RCC 7860 (cell line): ENCODE results near the gene IFT122.
"Not testable (repeated sequence)": the region's sequence is repeated elsewhere in the genome, so short reads cannot be mapped to it uniquely, and the experiment has no call there.

Experiments
- DNase-seq: peaks from one replicate; pipeline ENCODE4 v3.0.0-alpha.2; 2015; ENCODE audit warnings: low spot score
- FAIRE-seq: peaks from 2 replicates; lab custom pipeline; 2012; peaks lifted over from hg19 to GRCh38; lab: Jason Lieb, UNC

Gene IFT122

DNA sequence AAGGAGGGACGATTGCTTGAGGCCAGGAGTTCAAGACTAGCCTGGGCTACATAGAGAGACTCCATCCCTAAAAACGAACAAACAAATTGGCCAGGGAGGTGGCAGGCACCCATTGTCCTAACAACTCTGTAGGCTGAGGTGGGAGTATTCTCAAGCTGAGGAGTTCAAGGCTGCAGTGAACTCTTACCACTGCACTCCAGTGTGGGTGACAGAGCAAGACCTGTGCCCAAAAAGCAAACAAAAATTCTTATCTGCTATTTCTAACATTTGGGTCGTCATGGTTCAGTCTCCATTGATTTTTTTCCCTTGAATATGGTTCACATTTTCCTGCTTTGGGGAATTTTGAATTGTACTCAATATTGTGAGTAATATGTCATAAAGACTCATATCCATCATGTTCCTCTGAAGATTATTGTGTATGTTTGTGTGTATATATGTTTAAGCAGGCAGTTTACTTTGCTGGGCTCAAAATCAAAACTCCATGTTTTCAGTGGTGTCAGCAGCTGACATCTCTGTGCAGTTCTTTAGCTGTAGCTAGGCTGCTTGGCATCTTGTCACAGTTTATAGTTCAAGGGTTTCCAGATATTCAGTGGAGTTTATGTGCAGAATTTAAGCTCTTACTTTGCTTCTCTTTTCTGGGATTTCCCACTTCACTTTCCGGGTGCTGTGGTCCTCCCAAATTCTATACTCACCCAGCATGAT, 33.2 kb downstream of the IFT122 start:
- FAIRE-seq (no peak), DNase-seq (no peak)

DNA sequence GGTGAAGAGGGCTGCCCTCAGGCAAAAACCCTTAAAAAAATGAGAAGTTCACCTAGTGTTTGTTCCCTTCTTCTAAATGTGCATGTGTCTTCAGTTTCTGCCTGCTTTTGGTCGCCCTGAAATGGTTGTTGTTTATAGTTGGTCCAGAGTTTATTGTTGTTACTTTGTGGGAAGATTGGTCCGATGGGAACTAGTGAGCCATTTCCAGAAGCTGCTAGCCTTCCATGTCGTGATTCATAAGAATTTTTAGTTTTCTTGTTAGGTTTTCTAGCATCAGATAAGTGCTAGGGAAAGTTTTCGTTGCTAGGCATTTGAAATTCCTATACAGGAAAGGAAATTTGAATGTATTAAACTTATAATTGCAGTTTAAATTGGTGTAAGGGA, 33.7 kb downstream of the IFT122 start:
- no peak for DNase-seq
- no peak for FAIRE-seq

DNA sequence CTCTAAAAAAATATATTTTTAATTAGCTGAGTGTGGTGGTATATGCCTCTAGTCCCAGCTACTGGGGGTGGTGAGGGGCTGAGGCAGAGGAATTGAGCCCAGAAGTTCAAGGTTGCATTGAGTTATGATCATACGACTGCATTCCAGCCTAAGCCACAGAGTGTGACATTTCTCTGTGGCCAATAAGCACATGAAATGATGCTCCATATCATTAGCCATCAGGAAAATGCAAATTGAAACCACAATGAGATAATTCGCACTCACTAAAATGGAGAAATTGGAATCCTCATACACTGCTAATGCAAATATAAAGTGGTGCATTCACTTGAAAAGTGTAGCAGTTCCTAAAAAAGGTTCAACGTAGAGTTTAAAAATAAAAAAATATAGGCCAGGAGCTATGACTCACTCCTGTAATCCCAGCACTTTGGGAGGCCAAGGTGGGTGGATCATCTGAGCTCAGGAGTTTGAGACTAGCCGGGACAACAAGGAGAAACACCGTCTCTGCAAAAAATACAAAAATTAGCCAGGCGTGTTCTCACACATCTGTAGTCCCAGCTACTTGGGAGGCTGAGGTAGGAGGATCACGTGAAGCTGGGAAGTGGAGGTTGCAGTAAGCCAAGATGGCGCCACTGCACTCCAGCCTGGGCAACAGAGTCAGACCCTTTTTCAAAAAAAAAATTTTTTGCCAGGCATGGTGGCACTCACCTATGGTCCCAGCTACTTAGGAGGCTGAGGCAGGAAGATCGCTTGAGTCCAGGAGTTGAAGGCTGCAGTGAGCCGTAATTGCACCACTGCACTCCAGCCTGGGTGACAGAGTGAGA, 35.2 kb downstream of the IFT122 start:
- no peak for FAIRE-seq
- DNase-seq: no peak

DNA sequence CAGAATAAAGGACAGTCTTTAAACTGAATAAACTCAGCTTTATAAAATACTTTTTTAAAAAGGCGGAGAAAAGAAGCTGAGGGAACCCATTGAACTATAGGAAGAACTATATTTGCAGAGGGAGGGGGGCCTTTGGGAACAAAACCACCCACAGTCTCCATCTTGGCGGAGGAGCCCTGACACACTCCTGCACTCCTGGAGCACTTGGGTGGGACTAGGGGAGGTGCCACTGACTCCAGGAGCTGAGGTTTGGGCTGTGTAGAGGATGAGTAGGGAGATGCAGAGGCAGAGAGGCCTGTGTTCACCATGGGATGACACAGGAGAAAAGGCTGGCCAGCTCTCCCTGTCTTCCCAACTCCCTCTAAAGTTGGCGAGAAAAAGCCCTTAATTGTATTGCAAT, 35.8 kb downstream of the IFT122 start:
- no peak for DNase-seq
- FAIRE-seq: no peak

DNA sequence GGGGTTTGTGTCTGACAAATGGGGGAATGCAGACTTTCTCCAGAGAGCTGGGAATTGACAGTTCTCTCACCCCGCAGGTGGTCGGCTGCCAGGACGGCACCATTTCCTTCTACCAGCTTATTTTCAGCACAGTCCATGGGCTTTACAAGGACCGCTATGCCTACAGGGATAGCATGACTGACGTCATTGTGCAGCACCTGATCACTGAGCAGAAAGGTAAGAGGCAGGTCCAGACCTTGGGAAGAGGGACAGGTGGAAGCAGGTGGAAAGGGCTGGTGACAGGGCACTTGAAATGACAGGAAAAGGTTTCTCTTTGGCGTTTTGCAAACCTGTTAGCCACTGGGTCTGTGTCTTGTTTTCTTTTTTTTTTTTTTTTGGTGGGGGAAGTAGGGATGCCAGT, 36.6 kb downstream of the IFT122 start:
- no peak for FAIRE-seq
- no peak for DNase-seq

DNA sequence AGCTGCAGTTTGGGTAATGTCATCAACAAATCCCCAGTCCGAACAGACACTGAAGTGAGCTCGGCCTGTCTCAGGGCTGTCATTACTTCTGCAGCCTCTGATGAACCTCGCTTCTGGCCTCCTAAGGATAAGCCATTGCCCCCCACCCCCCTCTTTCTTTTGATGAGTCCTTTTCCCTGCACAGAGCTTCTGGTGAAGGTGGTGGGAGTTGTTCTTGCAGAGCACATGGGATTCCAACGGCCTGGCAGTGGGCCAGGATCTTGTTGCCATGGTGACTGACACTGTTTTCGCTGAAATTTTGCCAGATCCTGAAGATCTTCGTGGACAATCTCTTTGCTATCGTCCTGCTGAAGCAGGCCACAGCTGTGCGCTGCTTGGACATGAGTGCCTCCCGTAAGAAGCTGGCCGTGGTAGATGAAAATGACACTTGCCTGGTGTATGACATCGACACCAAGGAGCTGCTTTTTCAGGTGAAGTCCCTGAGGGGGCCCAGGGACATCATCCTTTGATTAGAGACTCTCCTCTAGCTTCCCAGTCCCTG, 41.3 kb downstream of the IFT122 start:
- FAIRE-seq, DNase-seq: not testable (repeated sequence)

DNA sequence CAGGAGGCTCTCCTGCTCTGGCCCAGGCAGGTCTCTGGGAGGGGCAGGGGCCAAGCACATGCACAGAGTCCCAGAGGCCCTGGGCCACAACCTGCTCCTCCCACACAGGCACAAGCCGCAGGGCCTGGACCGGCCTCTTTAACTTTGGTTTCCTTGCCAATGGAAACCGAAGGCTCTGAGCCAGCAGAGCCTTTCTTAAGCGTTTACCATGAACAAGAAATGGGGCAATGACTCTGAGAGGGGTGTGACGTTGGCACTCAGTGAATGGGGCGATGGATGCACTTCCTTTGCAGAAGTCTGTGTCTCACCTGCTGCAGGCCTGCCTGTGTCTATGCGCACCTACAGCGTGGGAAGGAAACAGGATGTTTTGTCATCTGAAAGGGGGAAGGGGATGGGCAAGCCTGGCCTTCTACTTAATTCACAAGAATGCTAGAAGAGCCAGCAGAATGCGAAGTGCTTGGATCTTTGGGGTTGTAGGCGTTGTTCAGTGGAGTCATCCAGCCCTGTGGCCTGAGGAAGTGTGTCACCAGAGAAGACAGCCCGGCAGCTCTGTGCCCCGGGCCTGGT, 41.8 kb downstream of the IFT122 start:
- no peak for FAIRE-seq

DNA sequence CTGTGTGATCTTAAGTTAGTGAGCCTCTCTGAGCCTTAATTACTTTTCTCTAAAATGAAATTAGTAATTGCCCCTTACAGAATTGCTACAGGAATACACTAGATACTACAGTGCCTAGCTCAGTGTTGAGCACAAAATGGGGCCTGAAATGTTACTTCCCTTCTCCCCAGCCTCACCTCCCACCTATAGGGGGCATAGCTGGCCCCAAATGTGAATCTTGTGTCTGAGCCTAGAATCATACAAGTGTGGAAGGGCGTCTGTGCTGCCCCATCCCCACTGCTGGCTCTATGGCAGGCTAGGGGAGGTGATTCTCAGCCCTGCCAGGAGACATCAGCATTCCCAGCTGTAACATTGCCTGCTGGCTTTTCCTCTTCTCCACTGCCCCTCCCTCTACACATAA, 42.7 kb downstream of the IFT122 start:
- FAIRE-seq (no peak), DNase-seq (no peak)

More for the DNA sequence above, 41.8 kb downstream of the IFT122 start:
- no peak for DNase-seq

DNA sequence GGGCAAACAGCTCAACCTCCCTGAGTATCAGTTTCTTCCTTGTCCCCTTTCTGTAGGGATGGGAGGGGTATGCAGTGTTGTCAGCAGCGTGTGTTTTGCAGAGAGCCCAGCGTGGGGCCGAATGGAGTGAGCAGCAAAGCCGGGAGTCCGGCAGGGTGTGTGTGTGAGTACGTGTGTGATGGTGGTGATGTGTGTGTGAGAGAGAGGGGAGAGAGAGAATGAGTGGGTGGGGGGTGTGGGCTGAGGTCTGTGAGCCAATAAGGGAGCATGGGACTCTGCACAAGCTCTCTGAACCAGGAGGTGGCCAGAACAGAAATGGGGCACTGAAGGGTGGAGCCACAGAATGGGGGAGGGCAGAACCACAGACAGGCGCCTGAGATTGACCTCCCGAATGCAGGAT, 43.8 kb downstream of the IFT122 start:
- no peak for FAIRE-seq
- no peak for DNase-seq

DNA sequence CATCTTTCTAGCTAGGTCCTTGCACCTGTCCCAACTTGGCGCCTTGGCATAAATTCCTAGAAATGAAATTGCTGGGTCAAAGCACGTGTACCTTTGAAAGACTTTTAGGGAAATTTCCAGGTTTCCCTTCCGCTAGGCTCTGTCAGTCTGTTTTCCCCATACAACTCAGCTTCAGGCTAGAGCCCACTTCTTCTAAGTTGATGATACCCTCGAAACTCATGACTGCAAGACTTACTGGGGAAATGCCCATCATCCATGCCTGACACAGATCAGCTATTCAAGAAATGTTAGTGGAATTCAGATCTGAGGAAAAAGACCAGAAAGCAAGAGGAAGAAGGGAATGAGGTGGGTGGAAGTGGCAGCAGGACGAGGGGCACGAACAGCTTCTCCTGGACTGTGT, 45.1 kb downstream of the IFT122 start:
- not testable (repeated sequence) for FAIRE-seq, DNase-seq

DNA sequence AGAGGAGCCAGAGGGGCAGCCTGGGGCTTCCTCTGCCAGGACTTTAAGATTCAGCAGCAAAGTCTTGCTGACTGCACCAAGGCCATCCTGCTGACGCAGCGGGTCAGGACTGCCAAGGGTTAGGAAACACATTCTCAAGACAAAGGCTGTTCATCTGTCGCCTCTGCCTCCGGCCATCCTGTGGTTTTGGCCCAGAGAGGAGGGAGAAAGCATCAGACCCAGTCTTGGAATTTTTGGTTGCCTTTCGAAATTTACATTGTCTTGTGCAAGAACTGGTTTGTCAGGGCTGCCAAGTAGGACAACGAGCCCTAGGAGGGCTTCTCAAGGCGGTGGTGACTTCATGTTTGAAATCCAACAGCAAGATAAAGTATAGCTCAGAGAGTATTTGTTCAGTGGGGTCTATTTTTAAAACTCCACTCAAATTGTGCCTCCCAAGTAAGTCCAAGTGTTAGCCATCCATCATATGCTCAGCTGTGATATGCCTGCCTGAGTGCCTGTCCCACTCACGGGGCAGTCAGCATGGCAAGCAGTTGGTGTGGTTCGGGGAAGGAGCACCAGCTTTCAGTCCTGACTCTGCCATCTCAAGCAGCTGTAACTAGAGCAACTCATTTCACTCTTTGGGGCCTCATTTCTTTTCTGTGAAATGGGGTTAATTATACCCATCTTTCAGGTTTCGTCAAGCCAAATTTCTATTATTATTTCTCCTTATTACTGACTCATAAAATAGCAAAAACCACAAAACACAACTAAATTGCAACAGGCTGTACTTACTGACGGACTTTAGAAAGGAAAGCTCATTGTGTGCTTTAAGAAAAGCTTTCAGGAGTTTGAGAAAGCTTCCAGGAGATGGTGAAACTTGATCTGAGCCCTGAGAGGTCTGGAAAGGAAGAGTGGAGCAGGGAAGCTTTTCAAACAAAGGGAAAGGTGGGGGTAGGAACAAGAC, 46.0 kb downstream of the IFT122 start:
- DNase-seq (no peak), FAIRE-seq (no peak)

DNA sequence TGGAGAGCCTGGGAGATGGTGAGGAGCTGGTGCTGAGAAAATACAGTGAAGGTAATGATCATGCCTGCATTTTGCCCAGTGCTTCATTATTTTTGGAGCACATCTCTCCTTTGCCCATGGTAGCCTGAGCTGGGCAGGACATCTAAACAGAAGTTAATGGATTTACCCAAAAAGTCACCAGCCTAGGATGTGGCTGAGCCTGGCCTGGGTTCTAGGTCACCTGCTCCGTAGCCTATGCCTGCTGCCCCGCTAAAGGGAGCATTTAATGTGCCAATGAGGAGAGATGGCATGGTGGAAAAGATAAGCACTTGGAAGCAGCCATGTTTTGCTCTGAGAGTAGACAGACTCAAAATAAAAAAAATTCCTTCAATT, 46.6 kb downstream of the IFT122 start:
- FAIRE-seq: no peak
- DNase-seq: no peak

DNA sequence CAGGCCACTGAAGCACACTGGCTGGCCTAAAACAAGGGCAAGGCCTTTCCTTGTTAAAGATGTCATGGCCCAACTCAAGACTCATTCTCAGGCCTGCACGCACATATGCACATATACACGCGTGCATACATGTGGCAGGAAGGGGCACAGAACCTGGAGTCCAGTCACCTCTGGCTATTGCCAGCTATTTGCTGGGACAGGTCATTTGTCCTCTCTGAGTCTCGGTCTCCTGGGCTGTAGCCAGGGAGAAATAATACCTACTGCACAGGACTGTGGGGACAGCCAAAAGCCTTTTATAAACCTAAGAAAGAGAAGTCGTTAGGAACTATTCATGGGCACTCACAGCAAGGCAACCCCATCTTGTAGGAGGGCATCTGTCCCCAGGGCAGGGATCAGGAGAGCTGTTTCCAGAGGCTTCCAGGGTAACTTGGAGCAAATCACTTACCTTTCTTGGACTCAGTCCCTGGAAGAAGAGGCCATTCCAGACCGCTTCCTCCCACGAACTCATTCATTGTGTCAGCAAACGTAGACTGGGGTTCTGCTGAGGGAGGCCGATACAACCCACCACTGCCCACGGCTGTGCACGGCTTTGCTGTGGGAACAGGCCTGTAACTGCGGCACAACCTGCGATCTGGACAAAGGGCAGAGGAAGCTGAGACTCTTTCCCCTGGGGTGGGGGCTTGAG, 47.3 kb downstream of the IFT122 start:
- DNase-seq (no peak), FAIRE-seq (no peak)

DNA sequence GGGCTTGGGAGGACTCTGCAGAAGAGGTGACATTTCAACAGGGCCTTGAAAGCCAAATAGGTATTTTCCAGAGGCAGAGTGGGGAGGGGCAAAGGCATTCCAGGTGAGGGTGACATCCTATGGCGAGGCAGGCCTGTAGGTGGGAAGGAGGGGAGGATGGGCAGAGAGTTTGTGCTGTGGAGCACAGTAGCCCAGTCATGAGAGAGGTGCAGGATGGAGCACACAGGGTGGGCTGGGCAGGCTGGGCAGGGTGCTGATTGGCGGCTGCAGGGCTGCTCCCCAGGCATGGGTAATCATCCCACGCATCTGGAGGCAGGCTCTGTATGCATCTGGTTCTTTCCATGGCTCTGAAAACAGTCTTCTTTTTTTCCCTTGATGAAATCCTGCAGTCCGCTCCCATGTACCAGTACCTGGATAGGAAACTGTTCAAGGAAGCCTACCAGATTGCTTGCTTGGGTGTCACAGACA, 47.9 kb downstream of the IFT122 start:
- DNase-seq: not testable (repeated sequence)

DNA sequence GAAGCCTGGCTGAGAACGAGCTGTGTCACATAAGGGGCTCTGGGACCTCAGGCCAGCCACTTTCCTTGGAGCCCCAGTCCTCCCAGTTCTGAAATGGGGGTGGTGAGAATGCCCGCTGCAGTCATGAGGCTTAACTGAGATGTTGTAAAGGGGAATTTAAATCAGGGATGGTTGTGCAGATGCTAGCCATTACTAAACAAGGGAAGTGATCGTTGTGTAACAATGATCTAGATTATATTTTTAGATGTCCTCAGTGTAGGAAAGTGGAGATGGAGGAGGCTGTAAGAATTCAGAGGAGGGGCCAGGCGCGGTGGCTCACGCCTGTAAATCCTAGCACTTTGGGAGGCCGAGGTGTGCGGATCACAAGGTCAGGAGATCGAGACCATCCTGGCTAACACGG, 49.2 kb downstream of the IFT122 start:
- DNase-seq, FAIRE-seq: not testable (repeated sequence)

More for the DNA sequence above, 47.9 kb downstream of the IFT122 start:
- FAIRE-seq: not testable (repeated sequence)

DNA sequence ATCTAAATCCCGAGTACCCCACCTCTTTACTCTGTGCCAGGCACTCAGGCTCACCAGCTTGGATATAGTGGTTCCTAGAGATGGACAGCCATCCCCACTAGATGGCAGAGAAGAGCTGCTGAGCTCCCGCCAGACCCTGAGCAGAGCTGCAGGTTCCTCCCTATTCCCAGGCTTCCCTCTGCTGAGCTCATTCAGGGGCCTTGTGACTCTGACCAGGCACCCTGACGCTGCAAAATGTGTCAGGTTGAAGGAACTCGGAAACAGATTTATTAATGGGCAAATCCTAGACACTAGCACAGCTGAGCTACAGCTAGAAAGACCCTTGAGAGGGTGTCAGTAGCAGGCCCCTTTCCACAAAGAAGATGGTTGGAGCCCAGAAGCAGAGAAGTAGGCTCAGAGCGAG, 50.2 kb downstream of the IFT122 start:
- peak; percentile 56 for FAIRE-seq
- DNase-seq: peak; percentile 83

DNA sequence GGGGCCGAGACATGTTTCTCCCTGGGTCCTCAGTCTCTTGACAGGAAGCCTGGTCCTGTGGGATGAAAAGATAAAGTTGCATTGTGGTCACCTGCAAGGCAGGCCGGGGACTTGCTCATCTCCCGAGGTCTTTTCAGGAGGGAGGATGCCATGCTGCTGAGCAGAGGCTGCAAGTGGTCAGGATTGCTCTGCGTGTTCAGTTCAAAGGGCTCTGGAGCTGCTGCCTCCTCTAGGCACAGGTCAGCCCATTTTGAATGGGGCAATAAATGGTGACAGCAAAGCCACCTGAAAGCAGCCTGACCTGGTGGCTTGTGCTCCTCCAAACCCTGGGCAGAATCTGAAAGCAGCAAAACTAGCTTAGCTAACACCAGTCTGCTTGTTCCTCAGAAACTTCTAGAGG, 51.1 kb downstream of the IFT122 start:
- not testable (repeated sequence) for FAIRE-seq, DNase-seq

DNA sequence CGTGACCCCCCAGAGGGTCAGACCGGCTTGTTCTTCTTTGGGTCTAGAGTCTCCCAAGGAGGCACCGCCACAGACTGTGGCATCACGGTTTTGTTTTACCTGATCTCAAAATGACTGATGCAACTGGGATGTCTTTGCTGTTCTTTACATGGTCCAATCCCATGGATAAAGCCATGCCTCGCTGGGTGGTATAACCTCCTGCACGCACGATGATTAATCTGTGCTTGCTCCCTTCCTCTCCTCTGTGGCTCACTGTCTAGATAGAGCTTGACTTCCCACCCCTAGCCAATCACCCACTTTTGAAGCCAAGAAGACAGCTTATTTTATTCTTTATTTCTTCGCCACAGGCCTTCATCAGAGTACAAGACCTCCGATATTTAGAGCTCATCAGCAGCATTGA, 51.8 kb downstream of the IFT122 start:
- no peak for FAIRE-seq
- DNase-seq: no peak

DNA sequence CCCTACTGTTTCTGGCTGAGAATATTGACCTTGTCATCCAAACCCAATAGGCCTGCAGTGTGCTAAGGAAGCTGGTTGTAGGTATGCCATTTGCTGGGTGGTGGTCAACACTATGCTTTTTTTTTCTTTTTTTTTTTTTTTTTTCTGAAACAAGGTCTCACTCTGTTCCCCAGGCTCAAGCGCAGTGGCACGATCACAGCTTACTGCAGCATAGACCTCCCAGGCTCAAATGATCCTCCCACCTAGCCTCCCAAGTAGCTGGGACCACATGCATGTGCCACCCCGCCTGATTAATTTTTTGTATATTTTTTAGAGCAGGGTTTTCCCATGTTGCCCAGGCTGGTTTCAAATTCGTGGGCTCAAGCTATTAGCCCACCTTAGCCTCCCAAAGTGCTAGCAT, 52.7 kb downstream of the IFT122 start:
- DNase-seq (no peak), FAIRE-seq (no peak)

DNA sequence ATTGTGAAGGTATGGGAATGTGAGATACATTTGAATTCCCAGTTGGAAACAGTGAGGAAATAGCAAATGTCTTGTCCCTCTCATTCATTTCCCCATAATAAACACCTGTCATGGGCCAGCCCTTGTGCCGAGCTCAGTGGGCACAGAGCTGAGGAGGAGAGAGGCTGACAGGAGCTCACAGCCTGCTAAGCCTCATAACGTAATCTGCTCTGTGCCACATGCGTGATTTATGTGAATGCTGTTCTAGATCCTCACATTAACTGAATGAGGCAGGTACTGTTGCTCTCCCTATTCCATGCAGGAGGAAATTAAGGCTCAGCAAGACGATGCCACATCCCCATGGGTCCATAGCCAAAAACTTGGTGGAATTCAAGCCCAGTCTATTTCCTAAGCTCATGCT, 53.2 kb downstream of the IFT122 start:
- DNase-seq: no peak
- FAIRE-seq: no peak
